Kidney epithelial cell (primary cell): Measurements from ENCODE around the gene SLC1A4. TPM values are rescaled to one million over a fixed set of nuclear protein-coding genes. Genes with fewer than 3 reads are reported as not detected.
"Not testable (repeated sequence)": the region's sequence is repeated elsewhere in the genome, so short reads cannot be mapped to it uniquely, and the experiment has no call there.

ENCODE experiments used
- DNase-seq: peaks from one replicate; pipeline ENCODE4 v3.0.0-alpha.2; 2010; ENCODE audit warnings: low read depth
- H3K27me3 ChIP-seq: 2 replicates; pipeline ENCODE4 v1.6.0; 2011; ENCODE audit warnings: low read length; ENCODE audit not compliant: control insufficient read depth, insufficient read depth
- H3K36me3 ChIP-seq: 2 replicates; pipeline ENCODE4 v1.5.1; 2011; ENCODE audit warnings: low read length; ENCODE audit not compliant: control insufficient read depth, insufficient read depth
- H3K4me3 ChIP-seq: 2 replicates; pipeline ENCODE4 v1.5.1; 2011; ENCODE audit warnings: low read depth, mild to moderate bottlenecking, control low read depth, low read length
- CTCF ChIP-seq: IDR thresholded peaks from 2 replicates; pipeline ENCODE4 v1.5.1; 2011; ENCODE audit warnings: mild to moderate bottlenecking, moderate library complexity, low read length, control low read depth, inconsistent platforms; ENCODE audit not compliant: insufficient read depth, poor library complexity, severe bottlenecking
- total RNA-seq: library from RNA; depleted of rRNA; stranded (reverse); fragments of >200 nt; gene quantifications from 2 replicates; pipeline ENCODE4 v1.2.3, GENCODE V29; 2015

The SLC1A4 gene
- total RNA-seq, 1 donor from 2014 or later = 45.0 TPM

- Histone ChIP-seq H3K4me3 (no peak overlapping the region), H3K27me3 (no peaks in the 10 kb centered on the region), H3K36me3 (no peaks in the 10 kb centered on the region)
- DNase-seq = no peak
- no peak for TF ChIP-seq CTCF
These were observed 9.5 kb downstream of the SLC1A4 start for GRCh38 chr2:64998658-64999061.

- no peak for TF ChIP-seq CTCF
- DNase-seq = no peak
- no peaks in the 10 kb centered on the region for H3K27me3 ChIP-seq
- H3K4me3 ChIP-seq = no peak overlapping the region
- no peaks in the 10 kb centered on the region for H3K36me3 ChIP-seq
These were observed 10.6 kb downstream of the SLC1A4 start for GRCh38 chr2:64999754-65000153.

GRCh38 chr2:65000644-65001043 lies 11.4 kb downstream of the SLC1A4 start:
- Histone ChIP-seq H3K4me3 (no peak overlapping the region), H3K36me3 (no peaks in the 10 kb centered on the region), H3K27me3 (no peaks in the 10 kb centered on the region)
- no peak for DNase-seq
- TF ChIP-seq CTCF = no peak

GRCh38 chr2:65003037-65003436 lies 13.8 kb downstream of the SLC1A4 start:
- no peak for TF ChIP-seq CTCF
- Histone ChIP-seq H3K36me3 (no peaks in the 10 kb centered on the region), H3K4me3 (no peak overlapping the region), H3K27me3 (no peaks in the 10 kb centered on the region)
- DNase-seq = no peak

GRCh38 chr2:65004232-65004631 lies 15.0 kb downstream of the SLC1A4 start:
- H3K36me3 ChIP-seq, H3K4me3 ChIP-seq, DNase-seq, H3K27me3 ChIP-seq: not testable (repeated sequence)

GRCh38 chr2:65013776-65014175 lies 24.6 kb downstream of the SLC1A4 start:
- H3K27me3 ChIP-seq = no peaks in the 10 kb centered on the region

More at GRCh38 chr2:65013776-65014175, 24.6 kb downstream of the SLC1A4 start:
- TF ChIP-seq CTCF = no peak
- DNase-seq = no peak
- H3K4me3 ChIP-seq = no peak overlapping the region
- no peaks in the 10 kb centered on the region for H3K36me3 ChIP-seq
